Neutrophil (primary cell): ENCODE measurements around the gene GAK.

Source experiments
- H3K27ac ChIP-seq: fragments of 200-600 bp; sonication (generic); 2 replicates; pipeline ENCODE4 v1.5.1; 2016; ENCODE audit warnings: mild to moderate bottlenecking, moderate library complexity
- H3K27me3 ChIP-seq: fragments of 200-600 bp; sonication (generic); 2 replicates; pipeline ENCODE4 v1.6.0; 2016; ENCODE audit warnings: mild to moderate bottlenecking
- H3K36me3 ChIP-seq: fragments of 200-600 bp; sonication (generic); 2 replicates; pipeline ENCODE4 v1.5.1; 2017
- H3K4me1 ChIP-seq, 2 experiments: fragments of 200-600 bp in 1 of 2; sonication (generic) in 1 of 2; 1 replicate in 1 of 2; 2 replicates in 1 of 2; pipeline versions ENCODE4 v1.5.1 to v1.6.1; 2013 to 2016; ENCODE audit warnings: low read depth in 1 of 2, low read length in 1 of 2, mild to moderate bottlenecking in 1 of 2, moderate library complexity in 1 of 2; ENCODE audit not compliant: control insufficient read depth in 1 of 2, insufficient read depth in 1 of 2
- H3K4me3 ChIP-seq, 2 experiments: fragments of 200-600 bp in 1 of 2; sonication (generic) in 1 of 2; 1 replicate in 1 of 2; 2 replicates in 1 of 2; pipeline ENCODE4 v1.5.1; 2013 to 2016; ENCODE audit warnings: low read depth in 1 of 2, low read length in 1 of 2, mild to moderate bottlenecking in 1 of 2, moderate library complexity in 1 of 2
- H3K9me3 ChIP-seq: fragments of 200-600 bp; sonication (generic); 2 replicates; pipeline ENCODE4 v1.5.1; 2016
- CTCF ChIP-seq: fragments of 200-600 bp; sonication (generic); IDR thresholded peaks from 2 replicates; pipeline ENCODE4 v1.5.1; 2016; ENCODE audit warnings: antibody characterized with exemption

The GAK gene

DNA sequence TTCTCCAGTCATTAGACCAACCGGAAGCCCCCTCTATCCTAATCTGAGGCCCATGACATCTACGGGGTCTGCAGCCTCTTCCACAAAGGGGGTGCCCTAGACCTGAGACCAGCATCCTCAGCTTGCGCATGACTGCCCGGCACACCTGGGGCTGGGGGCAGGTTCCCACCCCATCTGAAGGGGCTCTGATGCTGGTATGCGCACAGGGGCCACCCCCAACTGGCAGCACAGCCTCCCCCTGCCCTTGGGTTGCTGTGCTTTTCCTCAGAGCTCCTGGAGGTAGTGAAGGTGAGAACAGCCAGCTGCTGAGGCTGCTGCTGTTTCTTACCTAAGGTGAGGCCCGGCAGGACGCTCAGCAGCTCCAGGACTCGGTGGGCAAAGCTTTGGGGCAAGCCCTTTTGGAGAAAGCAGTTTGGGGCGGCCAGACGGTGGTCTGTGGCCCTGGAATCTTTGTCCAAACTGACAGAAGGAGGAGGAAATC, 87.3 kb downstream of the GAK start:
- Histone ChIP-seq H3K4me3 (no peak overlapping the region), H3K4me1 (no peaks in the 10 kb centered on the region), H3K27me3 (no peaks in the 10 kb centered on the region), H3K27ac (no peak overlapping the region), H3K9me3 (peaks cover 12% of the 10 kb centered on the region), H3K36me3 (peaks cover 24% of the 10 kb centered on the region)
- TF ChIP-seq CTCF, result no peak

DNA sequence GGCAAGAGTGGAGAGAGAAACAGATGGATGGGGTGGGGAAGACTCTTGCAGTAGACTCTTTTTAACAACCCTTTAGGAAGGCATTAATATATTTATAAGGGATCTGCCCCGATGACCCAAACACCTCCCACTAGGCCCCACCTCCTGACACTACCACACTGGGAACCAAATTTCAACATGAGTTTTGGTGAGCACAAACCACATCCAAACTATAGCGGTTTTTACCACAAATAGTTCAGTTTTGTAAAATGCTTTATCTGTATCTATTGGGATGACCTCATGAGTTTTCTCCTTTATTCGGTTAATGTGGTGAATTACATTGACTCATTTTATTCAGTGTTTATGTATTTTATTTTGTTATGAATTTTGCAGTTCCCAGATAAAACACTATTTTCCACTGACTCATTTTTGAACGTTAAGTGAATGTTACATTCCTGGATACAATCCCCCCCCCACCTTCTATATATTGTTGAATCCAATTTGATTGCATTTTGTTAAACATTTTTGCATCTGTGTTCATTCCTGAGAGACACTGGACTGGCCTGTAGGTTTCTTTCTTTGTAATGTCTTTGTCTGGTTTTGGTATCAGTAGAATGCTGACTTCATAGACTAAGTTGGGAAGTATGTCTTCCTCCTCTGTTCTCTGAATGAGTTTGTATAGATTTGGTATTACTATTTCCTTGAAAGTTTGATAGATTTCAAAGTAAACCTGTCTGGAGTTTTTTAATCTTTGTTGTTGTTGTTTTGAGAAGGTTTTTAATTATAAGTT, 92.3 kb downstream of the GAK start:
- Histone ChIP-seq H3K27ac (no peak overlapping the region), H3K9me3 (peaks cover 9% of the 10 kb centered on the region)
- no peak for TF ChIP-seq CTCF

DNA sequence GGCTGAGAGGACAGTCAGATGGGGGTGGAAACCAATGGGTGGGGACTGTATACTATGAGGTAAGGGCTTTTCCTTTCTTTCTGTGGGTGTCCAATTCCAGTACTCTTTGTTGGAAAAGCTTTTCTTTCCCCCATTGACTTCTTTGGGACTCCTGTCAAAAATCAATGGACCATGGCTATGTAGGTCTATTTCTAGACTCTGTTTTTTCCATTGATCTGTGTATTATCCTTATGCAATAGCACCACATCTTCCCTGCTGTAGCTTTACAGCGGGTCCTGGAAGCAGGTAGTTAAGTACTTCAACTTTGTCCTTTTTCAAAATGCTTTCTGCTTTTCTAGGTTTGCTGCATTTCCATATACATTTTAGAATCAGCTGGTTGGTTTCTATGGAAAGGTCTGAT, 94.3 kb downstream of the GAK start:
- no peaks in the 10 kb centered on the region for H3K27me3 ChIP-seq
- no peaks in the 10 kb centered on the region for H3K4me1 ChIP-seq
- H3K36me3 ChIP-seq, result no peaks in the 10 kb centered on the region
- no peak for TF ChIP-seq CTCF
- H3K27ac ChIP-seq, result no peak overlapping the region
- no peak overlapping the region for H3K4me3 ChIP-seq
- peaks cover 7% of the 10 kb centered on the region for H3K9me3 ChIP-seq

More for the DNA sequence above, 92.3 kb downstream of the GAK start:
- Histone ChIP-seq H3K27me3 (no peaks in the 10 kb centered on the region), H3K4me3 (no peak overlapping the region), H3K36me3 (no peaks in the 10 kb centered on the region), H3K4me1 (no peaks in the 10 kb centered on the region)

- H3K9me3 ChIP-seq, result no peaks in the 10 kb centered on the region
These were observed 95.3 kb downstream of the GAK start for GRCh38 chr4:836750-837301.

GRCh38 chr4:836003-836511, 96.1 kb downstream of the GAK start:
- no peaks in the 10 kb centered on the region for H3K36me3 ChIP-seq
- peaks cover 5% of the 10 kb centered on the region for H3K27me3 ChIP-seq
- no peaks in the 10 kb centered on the region for H3K9me3 ChIP-seq
- no peak for TF ChIP-seq CTCF
- H3K27ac ChIP-seq, result no peak overlapping the region
- no peaks in the 10 kb centered on the region for H3K4me1 ChIP-seq
- H3K4me3 ChIP-seq, result no peak overlapping the region

More at GRCh38 chr4:836750-837301, 95.3 kb downstream of the GAK start:
- no peaks in the 10 kb centered on the region for H3K27me3 ChIP-seq
- TF ChIP-seq CTCF, result no peak
- no peak overlapping the region for H3K27ac ChIP-seq
- H3K36me3 ChIP-seq, result no peaks in the 10 kb centered on the region
- H3K4me3 ChIP-seq, result no peak overlapping the region
- H3K4me1 ChIP-seq, result no peaks in the 10 kb centered on the region
